ENCODE results near the gene ROR2.
"Not testable (repeated sequence)": the region's sequence is repeated elsewhere in the genome, so short reads cannot be mapped to it uniquely, and the experiment has no call there.

Gene ROR2

DNA sequence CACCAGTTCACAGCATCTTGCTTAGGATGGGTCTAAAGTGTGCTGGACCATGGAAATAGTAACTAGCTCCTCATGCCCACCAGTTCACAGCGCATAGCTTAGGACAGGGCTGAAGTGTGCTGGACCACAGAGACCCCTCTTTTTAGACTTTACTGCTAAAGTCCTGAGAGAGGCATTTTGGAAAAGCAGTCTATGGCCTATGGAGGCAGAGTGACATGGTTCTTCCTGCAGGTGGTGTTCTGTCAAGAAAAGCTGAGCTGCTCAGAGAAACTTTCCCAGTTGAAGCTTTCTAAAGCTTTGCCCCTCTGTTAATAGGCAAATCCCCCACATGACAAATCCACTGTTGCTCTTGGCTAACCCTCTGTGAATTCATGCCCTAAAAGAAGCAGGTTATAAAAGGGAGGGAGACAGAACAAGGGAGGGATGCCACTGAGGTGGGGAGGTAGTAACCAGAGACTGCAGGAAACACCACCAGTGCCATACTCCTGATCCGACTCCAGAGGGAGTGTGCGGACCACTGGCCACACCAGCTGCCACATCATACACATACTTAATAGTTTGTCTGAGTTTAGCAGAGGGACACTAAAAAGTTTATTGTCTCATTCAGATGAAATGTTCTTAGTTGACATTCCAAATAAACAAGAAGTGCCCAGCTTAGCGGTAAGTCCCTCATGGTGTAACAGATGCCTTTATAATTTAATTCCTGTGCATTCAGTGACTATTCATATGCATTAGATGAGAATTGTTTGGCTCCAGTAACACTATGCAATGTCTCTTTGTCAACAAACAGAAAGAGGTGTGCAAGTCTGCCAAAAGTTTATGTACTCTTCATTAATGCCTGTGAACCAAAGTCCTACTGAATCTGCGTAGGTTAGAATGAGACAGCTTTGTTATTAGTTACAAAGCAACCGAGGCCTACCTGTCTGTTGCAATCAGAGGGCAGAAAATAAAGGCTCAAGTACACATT is 290.2 kb downstream of the ROR2 start:
- no peak for DNase-seq

DNA sequence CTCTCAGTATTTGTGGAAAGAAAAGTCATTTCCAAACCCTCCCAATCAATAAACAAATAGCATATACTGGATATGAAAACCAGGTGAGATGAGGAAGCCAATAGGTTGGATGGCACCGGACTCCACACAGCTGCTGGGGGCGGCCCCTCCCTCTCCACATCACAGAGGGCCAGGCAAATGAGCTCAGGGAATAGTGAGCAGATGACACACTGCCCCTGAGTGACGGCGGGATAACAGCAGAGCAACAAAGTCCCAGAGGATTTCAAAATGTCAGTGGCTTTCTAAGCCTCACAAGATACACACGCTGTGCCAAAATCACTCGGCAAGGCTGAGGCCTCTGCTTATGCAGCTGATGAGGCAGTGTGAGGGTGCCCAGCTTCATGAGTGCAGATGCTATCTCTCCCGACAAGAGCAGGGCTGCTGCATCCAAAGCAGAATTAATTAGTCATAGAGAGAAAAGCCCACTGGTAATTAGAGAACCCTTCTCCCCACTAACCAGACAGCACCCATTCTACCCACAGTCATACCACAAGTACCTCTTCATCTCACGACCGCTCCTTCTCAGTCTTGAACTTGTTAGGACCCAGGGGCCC is 291.4 kb downstream of the ROR2 start:
- DNase-seq, result no peak

DNA sequence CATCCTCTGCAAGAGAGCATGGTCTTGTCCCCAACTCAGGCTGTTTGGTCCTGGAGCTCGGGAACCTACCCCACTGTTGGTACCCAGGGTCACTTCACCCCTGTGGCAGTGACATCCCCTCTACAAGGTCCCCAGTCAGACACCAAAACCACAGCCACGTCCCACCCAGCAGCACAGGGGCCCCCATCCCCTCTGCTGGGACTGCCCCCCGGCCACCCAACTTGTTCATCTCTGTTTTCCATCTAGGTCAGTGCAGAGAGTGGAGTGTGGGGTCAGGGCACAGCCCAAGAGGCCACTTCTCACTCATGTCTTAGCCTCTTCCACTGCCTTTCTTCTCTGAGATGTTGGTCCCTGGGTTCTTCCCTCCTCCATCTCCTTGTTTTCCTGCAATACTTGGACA is 292.5 kb downstream of the ROR2 start:
- no peak for DNase-seq

DNA sequence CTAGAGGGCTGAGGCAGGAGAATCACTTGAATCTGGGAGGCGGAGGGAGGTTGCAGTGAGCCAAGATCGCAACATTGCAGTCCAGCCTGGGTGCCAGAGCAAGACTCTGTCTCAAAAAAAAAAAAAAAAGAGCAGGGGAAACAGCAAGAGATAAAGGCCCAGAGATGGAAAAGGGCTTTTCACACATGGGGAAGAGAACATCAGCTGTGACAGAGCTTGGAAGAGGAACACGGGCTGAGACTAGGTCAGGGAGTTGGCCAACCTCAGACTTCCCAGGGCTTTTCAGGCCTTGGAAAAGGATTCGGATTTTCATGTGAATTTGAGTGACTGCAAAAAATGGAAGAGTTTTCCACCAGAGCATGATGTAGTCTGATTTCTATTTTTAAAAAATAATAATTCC is 294.4 kb downstream of the ROR2 start:
- no peak for DNase-seq

DNA sequence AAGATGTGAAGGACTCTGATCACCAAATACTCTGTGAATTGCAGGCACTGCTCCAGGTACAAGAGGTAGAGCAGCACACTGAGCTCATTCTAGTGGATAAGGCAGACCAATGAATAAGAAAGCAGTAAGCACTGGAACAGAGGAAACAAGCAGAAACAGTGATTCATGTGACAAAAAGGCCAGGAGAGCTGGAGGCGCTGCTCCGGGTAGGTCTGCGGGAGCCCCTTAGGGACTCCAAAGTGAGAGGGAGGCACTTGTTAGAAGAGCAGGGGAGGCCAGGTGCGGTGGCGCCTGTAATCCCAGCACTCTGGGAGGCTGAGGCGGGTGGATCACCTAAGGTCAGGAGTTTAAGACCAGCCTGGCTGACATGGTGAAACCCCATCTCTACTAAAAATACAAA is 294.8 kb downstream of the ROR2 start:
- no peak for DNase-seq

DNA sequence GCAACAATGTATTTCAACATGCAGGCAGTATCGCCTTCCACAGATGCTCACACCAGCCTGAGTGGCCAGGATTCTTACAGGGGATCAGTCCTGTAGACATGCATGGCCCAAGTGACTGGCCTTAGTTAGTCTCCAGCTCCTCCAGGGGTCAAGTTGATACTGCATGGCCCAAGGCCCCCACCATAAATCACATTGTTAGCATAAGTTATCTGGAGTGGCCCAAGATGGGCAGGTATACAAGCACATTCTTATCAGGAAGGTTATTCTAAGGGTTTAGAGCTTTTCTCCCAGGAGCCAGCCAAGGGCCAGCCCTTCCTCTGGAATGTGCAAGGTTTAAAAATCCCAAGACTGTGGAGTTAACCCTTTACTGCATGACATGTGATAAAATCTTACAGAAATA is 295.5 kb downstream of the ROR2 start:
- DNase-seq, result no peak

- no peak for DNase-seq
Measured at GRCh38 chr9:91647371-91647770, 302.7 kb downstream of the ROR2 start.

- DNase-seq, result no peak
Measured at GRCh38 chr9:91646702-91647101, 303.3 kb downstream of the ROR2 start.

DNA sequence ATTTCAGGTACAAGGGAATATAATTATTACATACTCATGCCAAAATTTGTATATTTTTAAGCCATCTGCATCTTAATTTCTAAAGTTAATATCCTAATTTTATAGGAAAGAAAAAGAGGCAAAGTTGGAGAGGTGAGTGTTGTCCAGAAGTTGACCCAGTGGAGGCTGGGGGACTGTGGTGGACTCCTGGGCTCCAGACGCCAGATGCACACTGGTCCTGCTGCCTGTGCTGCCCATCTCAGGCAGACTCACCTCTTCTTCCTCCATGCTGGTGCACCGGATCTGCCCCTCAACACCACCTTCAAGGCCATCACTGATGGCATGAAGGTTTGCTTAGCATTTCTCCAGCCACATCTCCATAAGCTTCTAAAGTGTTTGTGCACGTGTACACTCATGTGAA is 305.6 kb downstream of the ROR2 start:
- DNase-seq, result no peak

DNA sequence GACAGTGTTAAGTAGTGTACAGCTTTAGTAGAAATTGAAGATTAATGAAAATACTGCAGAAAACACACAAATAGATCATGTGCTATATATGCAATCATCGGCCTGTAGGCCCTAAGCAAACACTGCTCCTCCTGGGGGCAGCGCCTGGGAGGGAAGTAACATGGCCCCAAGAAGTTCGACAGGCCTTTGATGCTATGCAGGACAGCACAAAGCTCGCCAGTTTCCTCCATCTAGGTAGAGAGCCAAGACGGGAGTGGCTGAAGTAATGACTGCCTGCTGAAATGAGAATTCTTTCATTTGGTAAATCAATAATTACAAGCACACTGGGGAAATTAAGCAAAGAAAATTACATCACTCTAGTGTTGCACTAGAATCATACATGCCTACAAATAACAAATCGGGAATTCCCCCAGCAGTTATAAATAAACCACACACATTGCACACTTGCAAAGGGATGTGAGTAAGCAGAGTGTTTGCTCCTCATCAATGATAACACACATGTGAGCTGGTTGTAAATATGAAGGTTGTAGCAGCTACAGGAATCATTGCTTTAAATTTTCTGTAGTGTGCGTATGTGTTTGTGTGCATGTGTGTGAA is 306.4 kb downstream of the ROR2 start:
- no peak for DNase-seq

DNA sequence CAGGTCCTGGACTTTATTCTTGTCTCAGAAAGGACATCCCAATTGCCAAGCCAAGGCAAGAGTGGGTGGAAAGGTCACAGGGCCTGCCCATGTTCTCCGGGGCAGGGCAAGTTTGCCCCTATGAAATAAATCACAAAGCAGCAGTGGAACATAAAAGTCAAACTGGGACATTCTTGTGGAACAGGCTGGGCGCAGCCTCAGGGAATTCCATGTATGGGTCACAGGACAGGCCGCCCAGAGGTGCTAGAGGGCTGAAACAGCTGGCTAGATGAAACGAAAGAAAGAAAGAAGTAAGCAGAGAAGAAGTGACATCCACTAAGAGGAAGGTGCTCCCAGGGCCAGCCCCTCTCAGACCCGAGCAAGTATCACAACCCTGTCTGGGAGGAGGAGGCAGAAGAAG is 307.3 kb downstream of the ROR2 start:
- no peak for DNase-seq

DNA sequence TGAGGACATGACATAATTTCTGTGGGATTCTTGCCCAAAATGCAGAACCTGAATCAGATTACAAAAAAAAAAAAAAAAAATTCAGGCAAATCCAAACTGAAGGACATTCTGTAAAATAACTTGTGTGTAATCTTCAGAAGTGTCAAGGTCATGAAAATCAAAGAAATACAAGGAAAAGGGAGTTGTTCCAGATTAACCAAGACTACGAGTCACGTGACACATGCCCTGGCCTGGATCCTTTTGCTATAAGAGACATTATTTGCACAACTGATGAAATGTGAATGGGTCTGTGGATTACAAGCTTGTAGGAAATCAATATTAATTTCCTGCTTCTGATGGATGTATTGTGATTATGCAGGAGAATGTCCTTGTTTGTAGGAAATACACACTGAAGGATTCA is 309.6 kb downstream of the ROR2 start:
- no peak for DNase-seq

DNA sequence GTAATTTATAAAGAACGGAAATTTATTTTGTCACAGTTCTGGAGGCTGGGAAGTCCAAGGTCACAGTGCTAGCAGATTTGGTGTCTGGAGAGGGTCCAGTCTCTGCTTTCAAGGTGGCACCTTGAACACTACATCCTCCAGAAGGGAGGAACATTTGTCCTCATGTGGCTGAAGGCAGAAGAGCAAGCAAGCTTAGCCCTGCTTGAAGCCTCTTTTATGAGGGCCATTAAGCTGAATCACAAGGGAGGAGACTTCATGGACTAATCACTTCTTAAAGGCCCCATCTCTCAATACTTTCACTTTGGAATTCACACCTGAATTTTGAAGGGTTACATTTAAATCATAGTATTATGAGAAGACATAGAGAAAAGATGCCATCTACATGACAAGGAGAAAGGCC is 311.0 kb downstream of the ROR2 start:
- DNase-seq, result no peak

- not testable (repeated sequence) for DNase-seq
Measured at GRCh38 chr9:91634832-91635231, 315.2 kb downstream of the ROR2 start.

GRCh38 chr9:91629718-91630117 is 320.3 kb downstream of the ROR2 start:
- DNase-seq, result no peak

GRCh38 chr9:91628892-91629291 is 321.1 kb downstream of the ROR2 start:
- DNase-seq, result no peak

DNA sequence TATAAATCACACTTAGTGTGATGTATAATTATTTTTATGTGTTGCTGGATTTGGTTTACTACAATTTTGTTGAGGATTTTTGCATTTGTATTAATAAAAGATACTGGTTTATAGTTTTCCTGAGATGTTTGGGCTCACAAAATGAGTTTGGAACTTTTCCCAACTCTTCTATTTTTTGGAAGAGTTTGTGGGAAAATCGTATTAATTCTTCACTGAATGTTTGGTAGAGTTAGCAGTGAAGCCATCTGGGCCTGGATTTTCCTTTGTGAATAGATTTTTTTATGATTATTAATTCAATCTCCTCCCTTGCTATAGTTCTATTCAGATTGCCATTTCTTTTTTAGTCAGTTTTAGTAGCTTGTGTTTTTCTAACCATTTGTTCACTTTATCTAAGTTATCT is 324.7 kb downstream of the ROR2 start:
- DNase-seq, result no peak

DNA sequence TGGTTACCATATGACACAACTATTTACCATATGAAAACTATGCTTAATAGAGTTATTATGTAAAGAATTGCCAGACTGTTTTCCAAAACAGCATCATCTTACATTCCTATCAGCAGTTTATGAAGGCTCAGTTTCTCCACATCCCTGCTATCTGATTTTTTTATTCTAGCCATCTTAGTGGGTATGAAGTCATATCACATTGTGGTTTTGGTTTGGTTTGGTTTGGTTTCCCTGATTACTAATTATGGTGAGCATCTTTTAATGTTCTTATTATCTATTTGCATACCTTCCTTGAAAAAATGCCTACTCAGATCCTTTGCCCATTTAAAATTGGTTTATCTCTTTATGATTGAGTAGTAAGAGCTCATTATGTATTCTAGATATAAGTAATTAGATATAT is 327.0 kb downstream of the ROR2 start:
- DNase-seq, result no peak

DNA sequence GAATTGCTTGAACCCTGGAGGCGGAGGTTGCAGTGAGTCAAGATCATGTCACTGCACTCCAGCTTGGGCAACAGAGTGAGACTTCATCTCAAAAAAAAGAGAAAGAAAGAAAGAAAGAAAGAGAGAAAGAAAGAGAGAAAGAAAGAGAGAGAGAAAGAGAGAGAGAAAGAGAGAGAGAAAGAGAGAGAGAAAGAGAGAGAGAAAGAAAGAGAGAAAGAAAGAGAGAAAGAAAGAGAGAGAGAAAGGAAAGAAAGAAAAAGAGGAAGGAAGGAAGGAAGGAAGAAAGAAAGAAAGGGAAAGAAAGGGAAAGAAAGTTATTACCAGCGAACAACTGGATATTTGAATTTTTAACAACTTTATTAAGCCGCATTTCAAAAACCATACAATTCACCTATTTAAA is 327.9 kb downstream of the ROR2 start:
- DNase-seq, result not testable (repeated sequence)

DNA sequence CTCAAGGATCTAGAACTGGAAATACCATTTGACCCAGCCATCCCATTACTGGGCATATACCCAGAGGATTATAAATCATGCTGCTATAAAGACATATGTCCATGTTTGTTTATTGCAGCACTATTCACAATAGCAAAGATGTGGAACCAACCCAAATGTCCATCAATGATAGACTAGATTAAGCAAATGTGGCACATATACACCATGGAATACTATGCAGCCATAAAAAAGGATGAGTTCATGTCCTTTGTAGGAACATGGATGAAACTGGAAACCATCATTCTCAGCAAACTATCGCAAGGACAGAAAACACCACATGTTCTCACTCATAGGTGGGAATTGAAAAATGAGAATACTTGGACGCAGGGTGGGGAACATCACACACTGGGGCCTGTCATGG is 336.0 kb downstream of the ROR2 start:
- not testable (repeated sequence) for DNase-seq

DNA sequence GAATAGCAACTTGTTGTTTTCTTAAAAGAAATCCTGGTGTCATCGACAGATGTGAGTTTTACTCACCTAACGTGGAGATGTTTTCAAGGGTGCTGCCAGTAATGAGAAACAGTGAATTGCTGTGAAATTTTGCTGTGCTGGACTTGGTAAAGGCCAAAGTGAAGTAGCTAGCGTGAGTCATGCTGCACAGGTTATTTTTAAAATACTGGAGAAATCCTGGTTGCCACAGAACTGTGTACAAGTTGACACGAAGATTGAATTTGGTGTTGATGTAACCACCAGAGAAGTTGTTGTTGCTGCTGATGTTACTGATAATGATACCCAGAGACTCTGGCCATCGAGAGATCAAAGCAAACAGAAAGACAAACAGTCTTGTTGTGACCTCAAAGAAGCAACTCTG is 338.4 kb downstream of the ROR2 start:
- DNase-seq, result no peak

- no peak for DNase-seq
Measured at GRCh38 chr9:91606255-91606995, 343.6 kb downstream of the ROR2 start.

- DNase-seq, result no peak
Measured at GRCh38 chr9:91604451-91605179, 345.4 kb downstream of the ROR2 start.
